LNCaP clone FGC (cell line): ENCODE results near the gene GAL.

Experiments
- DNase-seq: peaks from one replicate; pipeline ENCODE4 v3.0.0-alpha.2; 2011; ENCODE audit warnings: low read depth
- H3K4me3 ChIP-seq: 2 replicates; pipeline ENCODE4 v1.5.1; 2011; ENCODE audit warnings: mild to moderate bottlenecking, low read depth, low read length, control low read depth
- TF ChIP-seq, protein P1 (sequence below): IDR thresholded peaks from 2 replicates; pipeline ENCODE4 v1.5.1; 2012; ENCODE audit warnings: mild to moderate bottlenecking; ENCODE audit not compliant: control insufficient read depth, insufficient read depth; ENCODE audit errors: extremely low read depth

GAL gene

DNA sequence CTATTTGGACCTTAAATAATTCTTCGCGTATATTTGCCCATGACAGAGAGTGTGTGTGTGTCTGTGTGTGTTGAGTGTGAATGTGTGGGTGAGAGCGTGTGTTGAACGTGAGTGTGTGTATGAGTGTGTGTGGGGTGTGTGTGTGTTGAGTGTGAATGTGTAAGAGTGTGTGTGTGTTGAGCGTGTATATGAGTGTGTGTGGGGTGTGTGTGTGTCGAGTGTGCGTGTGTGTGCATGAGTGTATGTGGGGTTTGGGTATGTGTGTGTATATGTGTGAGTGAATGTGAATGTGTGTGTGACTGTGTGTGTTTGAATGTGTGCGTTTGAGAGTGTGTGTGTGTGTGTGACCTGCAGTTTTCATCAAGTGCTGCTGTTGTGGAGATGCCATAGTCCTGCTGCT lies 26.8 kb downstream of the GAL start:
- TF ChIP-seq, protein P1, sequence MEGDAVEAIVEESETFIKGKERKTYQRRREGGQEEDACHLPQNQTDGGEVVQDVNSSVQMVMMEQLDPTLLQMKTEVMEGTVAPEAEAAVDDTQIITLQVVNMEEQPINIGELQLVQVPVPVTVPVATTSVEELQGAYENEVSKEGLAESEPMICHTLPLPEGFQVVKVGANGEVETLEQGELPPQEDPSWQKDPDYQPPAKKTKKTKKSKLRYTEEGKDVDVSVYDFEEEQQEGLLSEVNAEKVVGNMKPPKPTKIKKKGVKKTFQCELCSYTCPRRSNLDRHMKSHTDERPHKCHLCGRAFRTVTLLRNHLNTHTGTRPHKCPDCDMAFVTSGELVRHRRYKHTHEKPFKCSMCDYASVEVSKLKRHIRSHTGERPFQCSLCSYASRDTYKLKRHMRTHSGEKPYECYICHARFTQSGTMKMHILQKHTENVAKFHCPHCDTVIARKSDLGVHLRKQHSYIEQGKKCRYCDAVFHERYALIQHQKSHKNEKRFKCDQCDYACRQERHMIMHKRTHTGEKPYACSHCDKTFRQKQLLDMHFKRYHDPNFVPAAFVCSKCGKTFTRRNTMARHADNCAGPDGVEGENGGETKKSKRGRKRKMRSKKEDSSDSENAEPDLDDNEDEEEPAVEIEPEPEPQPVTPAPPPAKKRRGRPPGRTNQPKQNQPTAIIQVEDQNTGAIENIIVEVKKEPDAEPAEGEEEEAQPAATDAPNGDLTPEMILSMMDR: no peak
- no peak overlapping the region for H3K4me3 ChIP-seq
- no peak for DNase-seq

DNA sequence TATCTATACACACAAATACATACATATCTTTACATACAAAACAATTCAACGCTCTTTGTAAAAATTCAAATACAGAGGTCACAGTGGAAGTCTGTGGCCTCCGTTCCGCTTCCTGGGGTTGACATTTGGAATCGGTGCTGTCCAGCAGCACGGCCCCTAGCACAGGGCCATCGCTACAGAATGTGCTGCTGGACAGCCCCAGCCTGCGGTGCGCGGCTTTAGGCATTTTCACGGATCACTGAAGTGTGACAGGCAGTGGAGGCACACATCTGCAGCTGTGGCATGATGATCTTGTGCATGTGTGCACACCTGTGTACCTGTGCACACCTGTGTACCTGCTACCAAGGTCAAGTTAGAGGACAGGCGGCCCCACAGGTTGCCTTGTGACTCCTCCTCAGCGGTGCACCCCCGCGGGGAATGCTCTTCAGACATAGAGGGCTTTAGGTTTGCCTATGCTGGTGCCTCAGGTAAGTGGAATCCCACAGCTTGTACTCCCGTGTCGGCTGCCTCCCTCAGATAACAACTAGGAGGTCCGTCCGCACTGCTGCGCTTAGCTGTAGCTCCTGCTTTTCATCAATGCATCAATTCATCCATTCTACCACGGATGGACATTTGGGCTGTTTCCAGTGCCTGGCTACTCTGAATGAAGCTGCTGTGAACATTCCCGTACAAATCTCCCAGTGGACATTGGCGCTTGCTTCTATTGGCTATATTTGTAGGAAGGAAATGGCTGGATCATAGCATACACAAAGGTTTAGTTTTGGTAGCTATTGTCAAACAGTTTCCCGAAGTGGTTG lies 29.9 kb downstream of the GAL start:
- DNase-seq: no peak
- H3K4me3 ChIP-seq: no peak overlapping the region
- TF ChIP-seq, protein P1: no peak

DNA sequence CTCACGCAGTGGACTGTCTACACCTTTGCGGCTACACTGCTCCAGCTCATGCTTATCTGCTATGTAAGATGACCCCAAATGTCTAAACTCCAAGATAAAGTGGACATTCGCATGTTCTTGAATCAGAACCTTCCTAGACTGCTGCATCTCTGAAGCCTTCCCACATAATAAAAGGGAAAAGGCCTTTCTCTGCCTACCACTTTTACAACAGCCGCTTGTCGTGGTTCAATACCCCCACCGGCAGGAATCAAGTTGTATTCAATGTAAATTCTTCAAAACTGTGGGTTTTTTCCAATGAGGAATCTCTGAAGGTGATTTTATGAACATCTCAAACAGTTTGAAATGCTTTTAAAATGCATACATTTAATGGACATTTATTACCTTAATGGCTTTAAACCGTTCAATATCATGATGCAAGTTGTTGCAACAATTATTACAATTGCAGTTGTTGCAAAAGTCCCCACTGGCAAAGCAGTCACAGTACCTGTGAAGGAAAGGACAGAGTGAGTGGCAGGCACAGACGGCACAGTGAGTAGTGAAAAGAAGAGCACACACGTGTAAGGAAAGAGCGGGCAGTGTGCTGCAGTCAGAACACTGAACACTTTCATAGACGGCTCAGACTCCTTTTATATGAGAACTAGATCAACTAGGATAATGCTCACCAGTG lies 31.2 kb downstream of the GAL start:
- H3K4me3 ChIP-seq: no peak overlapping the region
- TF ChIP-seq, protein P1: no peak
- no peak for DNase-seq

DNA sequence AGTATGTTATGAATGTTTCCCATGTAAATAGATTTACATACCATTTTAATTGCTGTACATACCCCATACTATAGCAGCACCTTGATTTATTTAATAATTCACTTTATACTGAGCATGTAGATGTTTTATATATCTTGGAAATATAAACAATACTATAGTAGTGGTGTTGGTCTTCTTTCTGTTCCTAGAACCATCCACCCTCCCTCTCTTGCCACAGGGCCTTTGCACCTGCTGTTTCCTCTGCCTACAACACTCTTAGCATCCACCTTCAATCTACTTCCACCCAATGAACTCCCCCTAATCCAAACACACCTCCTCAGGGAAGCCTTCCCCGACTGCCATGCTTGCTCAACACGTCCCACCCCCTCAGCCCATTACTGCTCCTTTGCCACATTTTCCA lies 36.7 kb downstream of the GAL start:
- TF ChIP-seq, protein P1: no peak
- H3K4me3 ChIP-seq: no peak overlapping the region
- DNase-seq: no peak

DNA sequence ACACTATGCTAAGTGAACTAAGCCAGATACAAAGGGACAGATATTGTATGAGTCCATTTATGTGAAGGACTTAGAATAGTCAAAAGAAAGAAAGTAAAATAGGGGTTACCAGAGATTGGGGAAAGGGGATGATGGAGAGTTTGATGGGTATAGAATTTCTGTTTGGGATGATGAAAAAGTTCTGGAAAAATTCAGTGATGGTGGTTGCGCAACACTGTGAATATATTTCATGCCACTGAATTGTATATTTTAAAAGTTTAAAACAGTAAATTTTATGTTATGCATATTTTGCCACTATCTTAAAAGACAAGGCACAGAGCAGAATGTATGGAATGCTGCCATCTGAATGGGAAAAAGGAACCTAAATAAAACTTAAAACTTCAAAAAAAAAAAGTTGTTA lies 37.8 kb downstream of the GAL start:
- TF ChIP-seq, protein P1: no peak
- no peak for DNase-seq
- no peak overlapping the region for H3K4me3 ChIP-seq

DNA sequence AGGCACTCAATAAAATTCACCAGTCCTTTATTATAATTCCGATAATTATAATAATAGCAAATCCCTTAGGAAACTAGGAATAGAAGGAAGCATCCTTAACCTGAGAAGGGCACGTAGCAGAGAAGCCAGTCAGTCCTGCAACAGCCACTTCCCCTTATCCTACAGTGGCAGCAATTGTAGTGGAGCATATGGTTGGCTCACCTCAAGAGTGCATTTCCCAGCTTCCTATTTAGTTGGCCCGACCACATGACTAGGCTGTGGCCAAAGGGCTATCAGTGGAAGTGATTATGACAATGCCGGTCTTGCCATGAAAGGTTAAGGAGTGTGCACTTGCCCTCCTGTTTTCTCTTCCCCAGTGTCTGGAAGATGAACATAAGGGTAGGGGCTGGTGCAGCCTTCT lies 39.9 kb downstream of the GAL start:
- no peak for DNase-seq
- TF ChIP-seq, protein P1: no peak

More for the DNA sequence above, 39.9 kb downstream of the GAL start:
- no peak overlapping the region for H3K4me3 ChIP-seq
